ENCODE measurements around the gene PLCB1. TPM values are rescaled to one million over a fixed set of nuclear protein-coding genes. Genes with fewer than 3 reads are reported as not detected.

Gene PLCB1
- total and polyA plus RNA-seq, 2 donors (not counting 3 experiments of a cell fraction or from before 2014, with no cell fraction given): 10.2 to 53.4 TPM

DNA sequence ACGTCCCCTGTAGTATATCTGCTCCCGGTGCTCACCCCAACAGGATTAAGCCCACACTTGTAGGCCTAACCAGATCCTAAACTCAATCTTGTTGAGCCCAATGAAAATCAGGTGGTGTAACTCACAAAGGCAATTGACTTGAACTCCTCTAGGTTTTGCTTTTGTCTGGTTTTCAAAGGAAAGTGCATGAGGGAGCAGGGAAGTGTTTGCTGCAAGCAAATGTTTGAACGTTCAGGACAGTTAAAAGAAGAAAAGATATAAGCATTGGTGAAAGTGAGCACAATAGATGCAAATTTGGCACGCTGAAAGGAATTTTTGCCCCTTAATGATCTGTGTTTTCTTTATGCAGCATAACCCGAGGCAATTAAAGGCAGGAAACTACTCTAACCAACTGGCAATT, 212.6 kb downstream of the PLCB1 start:
- Histone ChIP-seq H3K79me2 (ENCODE audit: control insufficient read depth, insufficient read depth, low read length) (no peaks in the 10 kb centered on the region), H3K9ac (replicated peaks; ENCODE audit: extremely low read depth, insufficient read depth, low read length) (no peak overlapping the region), H3K4me1 (ENCODE audit: control insufficient read depth, extremely low read depth, insufficient read depth, low read length) (peaks cover 4% of the 10 kb centered on the region), H3K27ac (ENCODE audit: insufficient read depth, low read depth, low read length) (no peak overlapping the region), H4K20me1 (replicated peaks; ENCODE audit: control insufficient read depth, extremely low read depth, insufficient read depth, low read length) (no peaks in the 10 kb centered on the region), H3K4me2 (ENCODE audit: insufficient read depth, low read length) (no peak overlapping the region), H2AFZ (ENCODE audit: low read depth, low read length) (no peak overlapping the region), H3K36me3 (ENCODE audit: control insufficient read depth in 2 of 2, extremely low read depth in 1 of 2, insufficient read depth in 2 of 2, low read length in 2 of 2) (no peaks in the 10 kb centered on the region), H3K9me1 (replicated peaks; ENCODE audit: control insufficient read depth, extremely low read depth, insufficient read depth, low read length) (no peaks in the 10 kb centered on the region), H3K4me3 (replicated peaks in 1 of 3; ENCODE audit: insufficient read depth in 1 of 3, low read depth in 1 of 3, low read length in 3 of 3) (no peak overlapping the region), H3K27me3 (ENCODE audit: control insufficient read depth in 2 of 2, insufficient read depth in 2 of 2, low read length in 2 of 2) (no peaks in the 10 kb centered on the region), H3K9me3 (replicated peaks; ENCODE audit: control insufficient read depth, insufficient read depth, low read length) (no peaks in the 10 kb centered on the region)
- ChIA-PET CTCF (interaction anchor here (1.0 to 1.3 kb wide), 2 partner anchors 22 to 378 kb away, joined by 3 read pairs; no protein-coding TSS in a partner anchor), POLR2A (no interaction called here)
- dilution Hi-C loops (cut with MboI; ENCODE audit: extremely low pct_ligation_motif_present, low sequenced_read_pairs) (no loop called here), intact Hi-C loops (cut with micrococcal nuclease) (no loop called here)
- FAIRE-seq (no peak), DNase-seq (ENCODE audit: low read depth, low spot score) (no peak)
- TF ChIP-seq EZH2 (IDR thresholded peaks at IDR 0.05; ENCODE audit: borderline replicate concordance, low read depth, low read length, severe bottlenecking) (no peak), FOS (IDR thresholded peaks at IDR 0.05; ENCODE audit: borderline replicate concordance, insufficient read depth, low read length) (no peak), GATA2 (IDR thresholded peaks at IDR 0.05; ENCODE audit: insufficient read depth, insufficient read length, low read depth, low read length) (no peak)
- TF ChIP-seq, protein P1, sequence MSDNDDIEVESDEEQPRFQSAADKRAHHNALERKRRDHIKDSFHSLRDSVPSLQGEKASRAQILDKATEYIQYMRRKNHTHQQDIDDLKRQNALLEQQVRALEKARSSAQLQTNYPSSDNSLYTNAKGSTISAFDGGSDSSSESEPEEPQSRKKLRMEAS (IDR thresholded peaks at IDR 0.05; ENCODE audit: insufficient read depth, insufficient read length): no peak
- no TSS peak for BruUV-seq (replicated peaks)

DNA sequence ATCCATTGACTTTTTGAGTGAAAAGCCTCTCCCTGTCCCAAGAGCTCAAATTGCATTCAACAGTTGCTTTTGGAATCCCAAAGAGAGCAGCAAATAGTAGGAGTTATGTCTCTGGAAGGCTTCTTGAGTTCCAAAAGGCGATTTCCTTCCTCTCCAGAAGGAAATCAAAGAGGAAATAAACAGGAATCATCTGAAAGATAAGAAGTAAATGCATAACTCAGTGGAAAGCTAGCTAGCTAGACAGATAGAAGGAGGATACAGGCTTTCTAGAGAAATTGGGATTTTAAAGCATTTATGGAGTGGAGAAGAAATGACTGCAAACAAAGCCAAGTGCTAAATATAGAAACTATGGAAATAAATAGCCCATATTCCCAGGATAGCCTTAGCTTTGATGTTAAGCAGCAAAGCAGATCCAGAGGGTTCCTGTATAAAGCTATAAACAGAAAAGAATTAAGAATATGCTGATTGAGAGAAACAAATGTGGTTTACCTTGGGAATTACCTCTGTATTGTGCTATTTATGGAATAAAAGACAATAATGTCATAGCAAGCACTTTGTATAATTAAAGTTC, 214.7 kb downstream of the PLCB1 start:
- Histone ChIP-seq H3K9ac (replicated peaks; ENCODE audit: extremely low read depth, insufficient read depth, low read length) (no peak overlapping the region), H3K27me3 (ENCODE audit: control insufficient read depth in 2 of 2, insufficient read depth in 2 of 2, low read length in 2 of 2) (no peaks in the 10 kb centered on the region), H4K20me1 (replicated peaks; ENCODE audit: control insufficient read depth, extremely low read depth, insufficient read depth, low read length) (no peaks in the 10 kb centered on the region), H3K4me1 (ENCODE audit: control insufficient read depth, extremely low read depth, insufficient read depth, low read length) (peaks cover 4% of the 10 kb centered on the region), H3K36me3 (ENCODE audit: control insufficient read depth in 2 of 2, extremely low read depth in 1 of 2, insufficient read depth in 2 of 2, low read length in 2 of 2) (no peaks in the 10 kb centered on the region), H2AFZ (ENCODE audit: low read depth, low read length) (no peak overlapping the region), H3K79me2 (ENCODE audit: control insufficient read depth, insufficient read depth, low read length) (no peaks in the 10 kb centered on the region), H3K4me3 (replicated peaks in 1 of 3; ENCODE audit: insufficient read depth in 1 of 3, low read depth in 1 of 3, low read length in 3 of 3) (no peak overlapping the region), H3K27ac (ENCODE audit: insufficient read depth, low read depth, low read length) (no peak overlapping the region), H3K9me1 (replicated peaks; ENCODE audit: control insufficient read depth, extremely low read depth, insufficient read depth, low read length) (no peaks in the 10 kb centered on the region), H3K4me2 (ENCODE audit: insufficient read depth, low read length) (no peak overlapping the region), H3K9me3 (replicated peaks; ENCODE audit: control insufficient read depth, insufficient read depth, low read length) (no peaks in the 10 kb centered on the region)
- ChIA-PET CTCF (interaction anchor here (0.7 to 1.3 kb wide), 7 partner anchors 8 to 194 kb away, joined by 3 read pairs; no protein-coding TSS in a partner anchor), POLR2A (no interaction called here)
- BruUV-seq (replicated peaks): no TSS peak
- dilution Hi-C loops (cut with MboI; ENCODE audit: extremely low pct_ligation_motif_present, low sequenced_read_pairs) (no loop called here), intact Hi-C loops (cut with micrococcal nuclease) (no loop called here)
- TF ChIP-seq, protein P2, sequence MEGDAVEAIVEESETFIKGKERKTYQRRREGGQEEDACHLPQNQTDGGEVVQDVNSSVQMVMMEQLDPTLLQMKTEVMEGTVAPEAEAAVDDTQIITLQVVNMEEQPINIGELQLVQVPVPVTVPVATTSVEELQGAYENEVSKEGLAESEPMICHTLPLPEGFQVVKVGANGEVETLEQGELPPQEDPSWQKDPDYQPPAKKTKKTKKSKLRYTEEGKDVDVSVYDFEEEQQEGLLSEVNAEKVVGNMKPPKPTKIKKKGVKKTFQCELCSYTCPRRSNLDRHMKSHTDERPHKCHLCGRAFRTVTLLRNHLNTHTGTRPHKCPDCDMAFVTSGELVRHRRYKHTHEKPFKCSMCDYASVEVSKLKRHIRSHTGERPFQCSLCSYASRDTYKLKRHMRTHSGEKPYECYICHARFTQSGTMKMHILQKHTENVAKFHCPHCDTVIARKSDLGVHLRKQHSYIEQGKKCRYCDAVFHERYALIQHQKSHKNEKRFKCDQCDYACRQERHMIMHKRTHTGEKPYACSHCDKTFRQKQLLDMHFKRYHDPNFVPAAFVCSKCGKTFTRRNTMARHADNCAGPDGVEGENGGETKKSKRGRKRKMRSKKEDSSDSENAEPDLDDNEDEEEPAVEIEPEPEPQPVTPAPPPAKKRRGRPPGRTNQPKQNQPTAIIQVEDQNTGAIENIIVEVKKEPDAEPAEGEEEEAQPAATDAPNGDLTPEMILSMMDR (IDR thresholded peaks at IDR 0.05; ENCODE audit: extremely low read depth in 1 of 2, insufficient read depth in 1 of 2, low read depth in 1 of 2, low read length in 2 of 2): no peak
- TF ChIP-seq GATA2 (IDR thresholded peaks at IDR 0.05; ENCODE audit: insufficient read depth, insufficient read length, low read depth, low read length) (no peak), POLR2AphosphoS5 (IDR thresholded peaks at IDR 0.05; ENCODE audit: insufficient read depth, low read depth, low read length) (no peak), JUN (IDR thresholded peaks at IDR 0.05; ENCODE audit: borderline replicate concordance, insufficient read depth, insufficient read length, low read depth) (no peak), POLR2A (IDR thresholded peaks at IDR 0.05; ENCODE audit: low read depth, low read length) (no peak), EZH2 (IDR thresholded peaks at IDR 0.05; ENCODE audit: borderline replicate concordance, low read depth, low read length, severe bottlenecking) (no peak), FOS (IDR thresholded peaks at IDR 0.05; ENCODE audit: borderline replicate concordance, insufficient read depth, low read length) (no peak), MYC (IDR thresholded peaks at IDR 0.05; ENCODE audit: low read depth, low read length) (no peak)
- TF ChIP-seq, protein P1 (IDR thresholded peaks at IDR 0.05; ENCODE audit: insufficient read depth, insufficient read length): no peak
- DNase-seq (ENCODE audit: low read depth, low spot score) (peak; percentile 36), FAIRE-seq (no peak)
